GM12892 (cell line): ENCODE measurements around the gene TRIOBP.

Experiments
- POLR2A ChIP-seq: IDR thresholded peaks from 2 replicates; pipeline ENCODE4 v1.6.1; 2011; ENCODE audit warnings: low read depth, low read length, control low read depth
- POLR2AphosphoS5 ChIP-seq: IDR thresholded peaks from 2 replicates; pipeline ENCODE4 v1.6.1; 2011; ENCODE audit warnings: low read depth, low read length, control low read depth

DNA sequence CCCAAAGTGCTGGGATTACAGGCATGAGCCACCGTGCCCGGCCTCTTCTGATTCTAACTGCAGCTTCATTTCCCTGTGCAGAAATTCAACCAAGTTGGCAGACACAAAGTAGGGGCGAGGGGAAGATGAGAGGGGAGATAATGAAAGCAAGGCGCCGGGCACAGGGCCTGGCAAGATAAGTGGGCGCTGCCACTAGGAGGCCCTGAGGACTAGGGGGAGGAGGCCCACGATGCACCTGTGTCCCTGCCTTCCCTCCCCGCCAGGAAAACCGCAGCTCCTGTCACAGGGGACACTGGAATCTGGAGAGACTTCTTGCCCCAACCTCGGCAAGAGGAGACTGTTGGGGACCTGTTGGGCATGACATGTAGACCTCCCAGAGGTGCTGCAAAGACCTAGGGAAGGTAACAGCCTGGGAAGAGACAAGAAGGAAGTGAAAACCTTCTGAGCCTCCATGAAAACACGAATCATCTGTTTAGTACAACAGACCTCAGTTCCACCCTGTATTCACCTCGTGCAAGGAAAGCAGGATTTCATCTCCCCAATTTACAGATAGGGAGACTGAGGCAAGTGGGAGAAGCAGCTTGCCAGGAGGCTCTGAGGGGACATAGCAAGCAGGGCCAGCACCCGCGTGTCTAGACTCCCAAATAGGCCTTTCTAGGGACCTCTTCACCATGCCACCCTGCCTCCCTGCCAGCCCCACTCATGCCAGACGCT, 24.5 kb upstream of the TRIOBP start:
- TF ChIP-seq POLR2A (no peak), POLR2AphosphoS5 (no peak)
